Neural cell (in vitro differentiated cells): ENCODE measurements around the gene TRMT10B.

Source experiments
- CTCF ChIP-seq: fragments of 450-650 bp; IDR thresholded peaks from 2 replicates; pipeline ENCODE4 v1.5.1; 2014; ENCODE audit warnings: antibody characterized with exemption, mild to moderate bottlenecking, moderate library complexity; ENCODE audit not compliant: poor library complexity, severe bottlenecking
- EP300 ChIP-seq: fragments of 450-650 bp; conservative IDR thresholded peaks from 2 replicates; pipeline ENCODE4 v1.6.1; 2014; ENCODE audit warnings: antibody characterized with exemption, mild to moderate bottlenecking, moderate library complexity; ENCODE audit not compliant: poor library complexity, severe bottlenecking
- EZH2 ChIP-seq: fragments of 200-600, 300-800 bp; shearing (Covaris generic), sonication (generic); IDR thresholded peaks from 2 replicates; pipeline ENCODE4 v1.6.1; 2014; ENCODE audit warnings: antibody characterized with exemption, low read length, borderline replicate concordance, mild to moderate bottlenecking; ENCODE audit not compliant: insufficient read depth, poor library complexity, severe bottlenecking
- POLR2AphosphoS5 ChIP-seq: IDR thresholded peaks from 2 replicates; pipeline ENCODE4 v1.6.1; 2012
- RAD21 ChIP-seq: fragments of 450-650 bp; conservative IDR thresholded peaks from 2 replicates; pipeline ENCODE4 v1.6.1; 2014; ENCODE audit warnings: antibody characterized with exemption, mild to moderate bottlenecking, moderate library complexity
- REST ChIP-seq: IDR thresholded peaks from 2 replicates; pipeline ENCODE4 v1.6.1; 2012; ENCODE audit warnings: borderline replicate concordance

GRCh38 chr9:37753489-37754190 lies at the start of gene TRMT10B:
- TF ChIP-seq EZH2 (no peak), REST (peak; percentile 19), CTCF (no peak), POLR2AphosphoS5 (peak; percentile 79), EP300 (no peak), RAD21 (no peak)
